Stomach smooth muscle (tissue), 2 donors: ENCODE measurements around the gene UBE2G1.

Source experiments
- H3K27ac ChIP-seq: one replicate; pipeline ENCODE4 v1.7.0; 2013; ENCODE audit warnings: mild to moderate bottlenecking, low read length, inconsistent platforms
- H3K27me3 ChIP-seq, 2 donors: one replicate each; pipeline ENCODE4 v1.7.0; 2013; ENCODE audit warnings: low read length in 2 of 2; ENCODE audit not compliant: insufficient read depth in 2 of 2, control insufficient read depth in 1 of 2
- H3K36me3 ChIP-seq, 2 donors: one replicate each; pipeline ENCODE4 v1.7.0; 2013; ENCODE audit warnings: low read length in 2 of 2; ENCODE audit not compliant: control insufficient read depth in 2 of 2, insufficient read depth in 2 of 2
- H3K4me1 ChIP-seq: one replicate; pipeline ENCODE4 v1.7.0; 2013; ENCODE audit warnings: low read length; ENCODE audit not compliant: control insufficient read depth, insufficient read depth
- H3K4me3 ChIP-seq, 2 donors: one replicate each; pipeline ENCODE4 v1.7.0; 2013; ENCODE audit warnings: low read length in 2 of 2
- H3K9ac ChIP-seq, 2 donors: one replicate each; pipeline ENCODE4 v1.7.0; 2013; ENCODE audit warnings: low read length in 2 of 2, mild to moderate bottlenecking in 1 of 2
- H3K9me3 ChIP-seq, 2 donors: one replicate each; pipeline ENCODE4 v1.7.0; 2013; ENCODE audit warnings: low read length in 2 of 2; ENCODE audit not compliant: control insufficient read depth in 2 of 2
- donor health status: healthy.
- donor health status: Pancreatic carcinoma.

Gene UBE2G1

GRCh38 chr17:4334332-4334731 is 32.1 kb downstream of the UBE2G1 start:
- no peak overlapping the region for H3K27ac ChIP-seq

GRCh38 chr17:4333041-4333440 is 33.4 kb downstream of the UBE2G1 start:
- peaks cover 4% of the 10 kb centered on the region for H3K4me1 ChIP-seq

More at GRCh38 chr17:4334332-4334731, 32.1 kb downstream of the UBE2G1 start:
- Histone ChIP-seq H3K36me3 (no peaks in the 10 kb centered on the region), H3K27me3 (no peaks in the 10 kb centered on the region), H3K4me1 (peaks cover 4% of the 10 kb centered on the region), H3K9me3 (no peaks in the 10 kb centered on the region), H3K9ac (no peak overlapping the region), H3K4me3 (no peak overlapping the region)

GRCh38 chr17:4332296-4332970 is 34.0 kb downstream of the UBE2G1 start:
- H3K9ac ChIP-seq, result no peak overlapping the region
- peaks cover 5% of the 10 kb centered on the region for H3K4me1 ChIP-seq
- H3K36me3 ChIP-seq, result no peaks in the 10 kb centered on the region
- H3K9me3 ChIP-seq, result no peaks in the 10 kb centered on the region
- no peak overlapping the region for H3K4me3 ChIP-seq
- H3K27ac ChIP-seq, result no peak overlapping the region
- no peaks in the 10 kb centered on the region for H3K27me3 ChIP-seq

More at GRCh38 chr17:4333041-4333440, 33.4 kb downstream of the UBE2G1 start:
- no peaks in the 10 kb centered on the region for H3K27me3 ChIP-seq
- H3K27ac ChIP-seq, result no peak overlapping the region
- H3K9me3 ChIP-seq, result no peaks in the 10 kb centered on the region
- no peaks in the 10 kb centered on the region for H3K36me3 ChIP-seq
- H3K9ac ChIP-seq, result no peak overlapping the region
- no peak overlapping the region for H3K4me3 ChIP-seq

GRCh38 chr17:4331614-4332013 is 34.9 kb downstream of the UBE2G1 start:
- H3K36me3 ChIP-seq, result no peaks in the 10 kb centered on the region
- H3K27me3 ChIP-seq, result no peaks in the 10 kb centered on the region
- H3K4me3 ChIP-seq, result no peak overlapping the region
- peaks cover 5% of the 10 kb centered on the region for H3K4me1 ChIP-seq
- no peak overlapping the region for H3K9ac ChIP-seq
- H3K27ac ChIP-seq, result no peak overlapping the region
- H3K9me3 ChIP-seq, result no peaks in the 10 kb centered on the region

GRCh38 chr17:4329838-4330237 is 36.6 kb downstream of the UBE2G1 start:
- Histone ChIP-seq H3K4me1 (peaks cover 5% of the 10 kb centered on the region), H3K4me3 (no peak overlapping the region), H3K36me3 (no peaks in the 10 kb centered on the region), H3K27ac (no peak overlapping the region), H3K9ac (no peak overlapping the region), H3K9me3 (peaks cover 0 to 3% of the 10 kb centered on the region in 2 donors), H3K27me3 (no peaks in the 10 kb centered on the region)

GRCh38 chr17:4327606-4328005 is 38.9 kb downstream of the UBE2G1 start:
- H3K9me3 ChIP-seq, result peaks cover 0 to 3% of the 10 kb centered on the region in 2 donors
- no peaks in the 10 kb centered on the region for H3K36me3 ChIP-seq
- no peak overlapping the region for H3K27ac ChIP-seq
- H3K4me1 ChIP-seq, result peaks cover 5% of the 10 kb centered on the region
- no peaks in the 10 kb centered on the region for H3K27me3 ChIP-seq
- H3K9ac ChIP-seq, result no peak overlapping the region
- no peak overlapping the region for H3K4me3 ChIP-seq

GRCh38 chr17:4326608-4327007 is 39.9 kb downstream of the UBE2G1 start:
- H3K27me3 ChIP-seq, result no peaks in the 10 kb centered on the region
- peaks cover 0 to 3% of the 10 kb centered on the region in 2 donors for H3K9me3 ChIP-seq
- H3K27ac ChIP-seq, result no peak overlapping the region
- H3K4me1 ChIP-seq, result peaks cover 2% of the 10 kb centered on the region
- no peak overlapping the region for H3K9ac ChIP-seq
- H3K36me3 ChIP-seq, result no peaks in the 10 kb centered on the region
- no peak overlapping the region for H3K4me3 ChIP-seq

GRCh38 chr17:4326112-4326511 is 40.4 kb downstream of the UBE2G1 start:
- H3K9me3 ChIP-seq, result peaks cover 0 to 3% of the 10 kb centered on the region in 2 donors
- no peaks in the 10 kb centered on the region for H3K27me3 ChIP-seq
- H3K4me3 ChIP-seq, result no peak overlapping the region
- no peak overlapping the region for H3K9ac ChIP-seq
- H3K4me1 ChIP-seq, result peaks cover 2% of the 10 kb centered on the region
- H3K27ac ChIP-seq, result no peak overlapping the region
- H3K36me3 ChIP-seq, result no peaks in the 10 kb centered on the region

- H3K9me3 ChIP-seq, result peaks cover 0 to 3% of the 10 kb centered on the region in 2 donors
- H3K27ac ChIP-seq, result no peak overlapping the region
- no peak overlapping the region for H3K4me3 ChIP-seq
- H3K27me3 ChIP-seq, result no peaks in the 10 kb centered on the region
- H3K4me1 ChIP-seq, result peaks cover 2% of the 10 kb centered on the region
- H3K9ac ChIP-seq, result no peak overlapping the region
- no peaks in the 10 kb centered on the region for H3K36me3 ChIP-seq
These were observed 42.0 kb downstream of the UBE2G1 start for GRCh38 chr17:4324463-4324862.

- no peak overlapping the region for H3K27ac ChIP-seq
These were observed 47.3 kb downstream of the UBE2G1 start for GRCh38 chr17:4319221-4319620.

GRCh38 chr17:4318596-4318995 is 47.9 kb downstream of the UBE2G1 start:
- H3K9ac ChIP-seq, result peak overlapping the region in 1 of 2 donors; percentile 29
- no peak overlapping the region for H3K27ac ChIP-seq
- H3K4me1 ChIP-seq, result peaks cover 21% of the 10 kb centered on the region
- H3K36me3 ChIP-seq, result no peaks in the 10 kb centered on the region
- H3K4me3 ChIP-seq, result peak overlapping the region in 1 of 2 donors; percentile 8
- H3K27me3 ChIP-seq, result no peaks in the 10 kb centered on the region
- H3K9me3 ChIP-seq, result no peaks in the 10 kb centered on the region

More at GRCh38 chr17:4319221-4319620, 47.3 kb downstream of the UBE2G1 start:
- peaks cover 21% of the 10 kb centered on the region for H3K4me1 ChIP-seq
- no peaks in the 10 kb centered on the region for H3K36me3 ChIP-seq
- no peaks in the 10 kb centered on the region for H3K9me3 ChIP-seq
- no peaks in the 10 kb centered on the region for H3K27me3 ChIP-seq
- no peak overlapping the region for H3K4me3 ChIP-seq
- no peak overlapping the region for H3K9ac ChIP-seq
